Stimulated activated CD4-positive, alpha-beta T cell treated with anti-CD3 and anti-CD28 coated beads, Interleukin-4, amount 100 ng/mL, for 1 hour (primary cell): ENCODE results near the gene PTGDR2.

Experiments used
- DNase-seq: peaks from one replicate; pipeline ENCODE4 v3.0.0-alpha.2; 2020

The PTGDR2 gene

DNA sequence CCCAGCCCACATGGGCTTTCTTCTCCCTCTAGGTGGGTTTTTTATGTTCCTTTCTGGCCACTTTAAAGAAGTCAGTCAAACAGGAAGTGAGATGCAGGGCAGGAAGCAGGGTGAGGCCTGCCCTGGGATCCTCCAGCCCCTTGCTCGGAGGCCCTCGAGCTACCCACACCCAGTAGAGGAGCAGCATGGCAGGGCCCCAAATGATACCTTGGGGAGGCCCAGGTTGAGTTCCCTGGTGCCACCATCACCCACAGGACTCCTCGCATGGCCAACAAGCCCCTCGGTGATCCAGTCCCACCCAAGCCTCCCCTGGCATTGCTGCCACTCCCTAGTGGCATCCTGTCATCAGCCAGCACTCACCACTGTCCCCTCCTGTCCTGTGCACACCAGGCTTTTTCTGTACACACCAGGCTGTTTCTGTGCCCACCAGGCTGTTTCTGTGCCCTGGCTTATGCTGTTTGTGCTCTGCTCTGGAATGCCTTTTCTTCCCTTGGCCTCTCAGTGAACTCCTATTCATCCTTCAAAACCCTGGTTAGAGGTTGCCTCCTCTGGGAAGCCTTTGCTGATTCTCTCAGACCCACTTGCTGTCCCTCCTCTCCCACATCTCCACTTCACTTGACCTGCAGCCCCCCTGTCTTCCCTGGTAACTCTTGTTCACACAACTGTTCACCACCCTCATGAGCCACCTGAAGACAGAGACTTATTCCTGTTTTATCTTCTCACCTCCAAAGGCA is 3.1 kb upstream of the PTGDR2 start:
- no peak for DNase-seq

GRCh38 chr11:60858236-60858635 is 2.5 kb upstream of the PTGDR2 start:
- no peak for DNase-seq

GRCh38 chr11:60857378-60858232 is 1.9 kb upstream of the PTGDR2 start:
- no peak for DNase-seq

DNA sequence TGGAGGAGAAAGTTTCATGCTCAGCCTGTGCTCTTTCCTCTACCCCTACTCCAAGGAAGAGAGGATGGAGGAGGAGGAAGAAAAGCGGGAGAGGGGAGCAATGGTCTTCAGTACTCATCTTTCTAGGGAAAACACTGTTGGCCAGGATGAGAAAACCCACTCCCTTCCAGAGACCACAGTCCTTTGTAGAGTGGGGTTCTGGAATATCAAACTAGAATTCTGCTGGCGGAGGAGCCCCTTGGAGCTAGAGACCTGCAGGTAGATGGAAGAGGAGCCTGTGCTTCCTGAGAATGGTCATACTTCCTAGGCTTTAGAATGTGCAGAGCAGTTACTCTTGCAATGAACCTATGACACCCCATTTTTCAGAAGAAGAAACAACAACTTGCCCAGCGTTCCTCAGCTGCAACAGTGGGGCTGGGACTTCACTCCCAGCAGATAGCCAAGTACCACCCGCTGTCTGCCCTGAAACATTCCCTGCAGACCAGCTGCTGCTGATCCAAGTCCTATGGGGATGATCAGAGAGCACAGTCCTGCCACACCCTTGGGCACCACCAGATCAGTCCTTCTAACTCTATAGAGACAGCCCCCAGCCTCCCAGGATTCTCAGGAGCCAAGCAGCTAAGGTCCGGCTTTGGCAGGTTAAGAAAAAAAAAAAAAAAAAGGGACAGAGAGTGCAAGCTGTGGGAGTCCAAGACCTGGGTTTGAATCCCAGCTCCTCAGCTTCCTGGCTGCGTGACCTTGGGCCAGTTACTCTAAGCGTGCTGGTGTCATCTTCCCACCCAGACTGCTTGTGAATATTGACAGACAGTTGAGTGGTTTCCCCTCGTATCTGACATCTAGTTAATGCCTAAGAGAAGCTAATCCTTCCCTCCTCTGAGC is 664 bp downstream of the PTGDR2 start:
- no peak for DNase-seq

- DNase-seq: no peak
Observed at GRCh38 chr11:60854140-60854846, 1.5 kb downstream of the PTGDR2 start.

GRCh38 chr11:60852982-60853950 is 2.5 kb downstream of the PTGDR2 start:
- no peak for DNase-seq

DNA sequence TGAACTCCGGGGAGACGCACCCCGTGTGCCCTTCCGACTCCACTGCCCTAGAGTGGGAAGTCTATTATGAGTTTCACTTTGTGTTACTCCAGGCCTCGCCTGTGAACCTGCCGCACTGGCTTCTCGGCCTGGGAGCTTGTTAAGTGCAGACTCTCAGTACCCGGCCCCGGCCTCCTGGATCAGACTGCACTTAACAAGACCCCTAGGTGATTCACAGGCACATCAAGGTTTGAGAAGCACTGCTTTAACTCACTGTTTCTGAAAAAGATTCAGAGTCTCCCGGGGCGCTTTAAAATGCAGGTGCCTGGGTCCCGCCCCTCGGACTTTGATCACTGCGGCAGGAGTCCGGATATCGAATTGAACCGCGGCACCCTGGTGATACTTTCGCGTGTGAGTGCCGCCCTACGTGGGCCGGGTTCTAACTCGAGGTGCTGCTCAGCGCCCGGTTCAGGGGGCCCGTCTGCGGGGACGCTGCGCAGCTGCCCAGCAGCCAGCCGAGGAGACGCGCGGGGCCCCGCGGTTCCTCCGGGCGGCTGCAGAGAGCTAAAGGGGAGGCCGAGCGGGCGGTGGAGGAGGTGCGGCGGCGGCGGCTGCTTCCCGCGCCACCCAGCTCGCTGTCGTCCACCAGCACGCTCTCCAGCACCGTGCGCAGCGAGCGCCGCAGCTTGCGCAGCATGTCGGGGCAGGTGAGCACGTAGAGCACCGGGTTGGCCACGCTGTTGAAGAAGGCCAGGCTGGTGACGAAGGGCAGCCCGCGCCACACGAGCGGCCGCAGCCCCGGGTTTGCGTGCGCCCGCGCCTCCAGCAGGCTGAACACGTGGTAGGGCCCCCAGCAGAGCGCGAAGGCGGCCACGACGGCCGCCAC is 3.4 kb downstream of the PTGDR2 start:
- no peak for DNase-seq

DNA sequence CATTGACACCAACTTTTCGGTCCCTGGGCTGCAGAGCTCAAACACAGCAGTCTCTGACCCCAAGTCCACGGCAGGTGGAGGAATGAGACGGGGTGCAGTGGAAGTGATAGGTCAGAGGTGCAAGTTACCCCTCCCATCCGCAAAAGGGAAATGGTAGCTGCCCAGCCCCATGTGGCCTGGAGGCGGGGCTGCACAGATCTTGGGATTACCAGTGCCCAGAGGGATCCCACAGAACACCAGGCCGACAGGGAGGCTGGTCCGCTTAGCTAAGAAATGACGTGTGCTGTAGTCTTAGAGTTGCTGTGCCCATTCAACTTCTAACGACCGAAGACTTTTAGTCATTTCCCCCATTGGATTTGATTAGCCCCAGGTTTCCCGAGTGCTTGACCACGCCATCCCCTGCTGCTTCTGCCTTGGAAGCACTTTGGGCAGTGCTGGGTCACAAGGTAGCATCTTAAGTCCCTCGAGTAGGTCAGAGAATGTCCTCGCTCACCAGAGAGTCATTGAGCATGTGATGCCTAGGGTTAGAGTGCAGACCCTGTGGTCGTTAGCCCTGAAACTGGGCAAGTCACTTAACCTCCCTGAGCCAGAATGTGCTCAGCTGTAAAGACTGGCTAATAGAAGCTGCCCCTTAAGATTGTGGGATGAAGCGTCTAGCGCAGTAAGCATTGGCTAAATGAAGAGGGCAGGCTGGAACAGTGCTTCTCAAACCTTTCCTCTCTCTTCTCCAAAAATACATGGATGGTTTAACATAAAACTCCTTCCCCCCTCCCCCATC is 4.2 kb downstream of the PTGDR2 start:
- DNase-seq: no peak

DNA sequence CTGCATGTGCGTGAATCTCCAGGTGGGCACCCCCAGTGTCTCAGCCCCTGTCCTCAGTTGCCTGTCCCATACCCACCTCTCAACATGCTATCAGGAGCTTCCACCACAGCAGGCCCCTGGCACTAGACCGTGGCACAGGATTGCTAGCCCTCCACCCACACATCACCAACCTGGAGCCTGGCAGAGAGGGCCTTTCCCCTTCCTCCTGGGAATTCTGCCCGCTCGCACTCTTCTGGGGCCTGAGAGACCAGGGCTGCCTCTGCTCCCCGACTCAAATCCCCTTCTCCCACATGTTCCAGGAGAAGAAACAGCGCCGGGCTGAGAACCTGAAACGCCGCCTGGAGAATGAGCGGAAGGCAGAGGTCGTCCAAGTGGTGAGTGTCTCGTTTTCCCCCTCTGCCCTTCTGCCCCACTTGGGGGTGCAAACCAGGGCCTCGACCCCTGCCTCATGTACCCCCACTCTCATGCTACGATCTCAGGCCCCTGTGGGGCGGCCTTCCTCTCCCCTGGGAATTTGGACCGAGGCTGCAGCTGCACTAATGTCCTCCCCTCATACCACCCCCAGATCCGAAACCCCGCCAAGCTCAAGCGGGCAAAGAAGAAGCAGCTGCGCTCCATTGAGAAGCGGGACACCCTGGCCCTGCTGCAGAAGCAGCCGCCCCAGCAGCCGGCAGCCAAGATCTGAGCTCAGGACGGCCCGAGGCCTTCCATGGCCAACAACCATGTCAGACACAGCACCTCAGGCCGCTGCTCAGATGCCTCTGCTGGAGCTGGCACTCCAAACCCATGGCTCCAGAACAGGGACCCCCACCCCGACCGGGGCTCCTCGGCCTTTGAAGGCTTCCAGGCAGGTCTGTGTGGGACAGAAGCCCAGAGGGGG is 5.9 kb downstream of the PTGDR2 start:
- DNase-seq: no peak

DNA sequence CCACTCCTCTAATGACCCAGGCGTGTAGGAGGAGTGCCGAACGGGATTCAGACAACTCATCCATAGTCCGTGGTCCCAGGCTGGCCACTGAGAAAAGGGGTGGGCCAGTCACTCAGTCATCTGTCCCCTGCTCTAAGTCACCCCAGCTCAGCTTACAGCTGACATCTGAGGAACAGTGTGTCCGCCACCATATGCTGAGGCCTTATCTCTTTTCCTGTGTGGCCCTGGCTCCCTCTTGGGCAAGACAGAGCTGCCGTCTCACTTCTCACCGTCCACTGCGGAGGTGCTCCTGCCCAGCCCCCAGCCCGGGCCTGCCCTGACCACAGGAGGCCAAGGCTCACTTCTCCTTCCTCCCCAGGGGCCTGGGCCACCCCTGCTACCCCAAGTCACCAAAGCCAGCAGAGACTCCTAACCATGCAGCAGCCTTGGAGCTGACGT is 7.0 kb downstream of the PTGDR2 start:
- no peak for DNase-seq

DNA sequence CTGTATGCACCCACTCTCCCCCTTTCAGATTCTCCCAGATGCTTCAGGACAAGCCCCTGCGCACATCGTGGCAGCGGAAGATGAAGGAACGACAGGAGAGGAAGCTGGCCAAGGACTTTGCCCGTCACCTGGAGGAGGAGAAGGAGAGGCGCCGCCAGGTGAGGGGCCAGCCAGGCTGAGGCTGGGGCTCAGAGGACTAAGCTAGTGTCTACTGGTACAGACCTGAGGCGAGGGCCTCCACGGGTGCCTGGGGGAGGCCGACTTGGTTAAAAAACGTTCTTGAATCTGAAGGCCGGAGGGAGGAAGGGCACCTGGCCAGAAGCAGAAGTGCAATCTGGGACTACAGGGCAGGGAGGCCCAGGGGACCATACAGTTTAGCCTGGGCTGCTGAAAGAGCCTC is 7.9 kb downstream of the PTGDR2 start:
- no peak for DNase-seq

DNA sequence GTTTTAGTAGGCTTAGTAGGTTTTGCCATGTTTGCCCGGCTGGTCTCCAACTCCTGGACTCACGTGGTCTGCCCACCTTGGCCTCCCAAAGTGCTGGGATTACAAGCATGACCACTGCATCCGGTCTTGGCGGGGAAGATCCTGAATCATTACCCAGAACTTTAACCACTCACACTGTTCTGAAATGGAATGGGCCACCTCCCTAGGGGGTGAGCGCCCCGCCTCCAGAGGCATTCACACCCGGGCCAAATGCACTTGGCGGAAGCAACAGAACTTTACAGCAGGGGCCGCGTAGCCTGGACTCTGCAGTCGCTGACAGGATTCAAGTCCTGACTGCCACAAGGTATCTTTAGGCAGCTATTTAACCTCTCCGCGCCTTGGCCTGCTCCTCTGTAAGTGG is 8.5 kb downstream of the PTGDR2 start:
- DNase-seq: no peak

GRCh38 chr11:60845338-60845737 is 10.4 kb downstream of the PTGDR2 start:
- no peak for DNase-seq

DNA sequence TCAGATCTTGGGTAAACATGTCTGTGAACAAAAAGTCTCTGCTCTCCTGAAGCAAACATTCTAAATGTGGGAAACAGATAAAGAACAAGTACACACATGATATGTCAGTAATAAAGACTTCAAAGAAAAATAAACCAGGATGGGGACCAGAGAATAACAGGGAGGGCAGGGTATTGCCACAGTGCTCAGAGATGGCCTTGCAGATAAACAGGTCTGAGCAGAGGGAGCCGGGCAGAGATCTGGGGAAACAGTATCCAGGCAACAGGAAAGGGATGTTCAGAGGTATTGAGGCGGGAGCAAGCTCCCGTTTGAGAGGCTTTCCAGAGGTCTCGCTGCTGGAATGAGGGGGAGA is 10.9 kb downstream of the PTGDR2 start:
- no peak for DNase-seq

DNA sequence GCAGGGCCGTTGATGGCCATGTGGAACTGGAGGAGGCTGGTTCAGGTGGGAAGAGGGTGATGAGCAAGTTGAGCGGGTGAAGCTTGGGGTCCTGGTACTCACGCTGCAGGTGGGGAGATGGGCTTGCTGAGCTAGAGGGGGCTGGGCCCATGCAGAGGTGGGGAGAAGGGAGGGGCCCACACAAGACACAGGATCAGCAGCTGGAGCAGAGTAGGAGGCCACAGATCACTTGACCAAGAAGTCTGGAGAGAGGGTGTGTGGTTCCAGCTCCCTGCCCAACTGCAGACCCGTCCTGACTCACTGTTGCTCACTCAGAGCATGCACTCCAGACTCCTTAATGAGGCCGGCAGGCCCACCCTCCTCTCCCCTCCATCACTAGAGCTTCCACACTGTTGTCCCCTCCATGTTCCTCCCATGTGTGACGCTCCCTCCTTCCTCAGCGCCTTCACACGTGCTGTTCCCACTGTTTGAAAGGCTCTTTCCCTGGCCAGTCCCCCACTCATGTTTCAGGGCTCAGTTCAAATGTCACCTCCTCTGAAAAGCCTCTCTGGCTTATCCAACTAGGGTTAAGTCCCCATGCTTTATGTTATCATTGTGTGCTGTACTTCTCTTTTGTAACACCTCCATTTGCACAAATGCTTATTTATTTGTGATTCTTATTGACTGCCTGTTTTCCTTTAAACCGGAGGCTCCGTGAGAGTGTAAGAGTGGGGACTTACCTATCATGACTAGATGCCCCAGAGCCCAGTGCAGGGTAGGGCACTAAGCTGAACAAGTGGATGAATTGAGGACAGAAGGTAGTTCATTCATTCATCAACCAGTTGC is 11.5 kb downstream of the PTGDR2 start:
- no peak for DNase-seq

DNA sequence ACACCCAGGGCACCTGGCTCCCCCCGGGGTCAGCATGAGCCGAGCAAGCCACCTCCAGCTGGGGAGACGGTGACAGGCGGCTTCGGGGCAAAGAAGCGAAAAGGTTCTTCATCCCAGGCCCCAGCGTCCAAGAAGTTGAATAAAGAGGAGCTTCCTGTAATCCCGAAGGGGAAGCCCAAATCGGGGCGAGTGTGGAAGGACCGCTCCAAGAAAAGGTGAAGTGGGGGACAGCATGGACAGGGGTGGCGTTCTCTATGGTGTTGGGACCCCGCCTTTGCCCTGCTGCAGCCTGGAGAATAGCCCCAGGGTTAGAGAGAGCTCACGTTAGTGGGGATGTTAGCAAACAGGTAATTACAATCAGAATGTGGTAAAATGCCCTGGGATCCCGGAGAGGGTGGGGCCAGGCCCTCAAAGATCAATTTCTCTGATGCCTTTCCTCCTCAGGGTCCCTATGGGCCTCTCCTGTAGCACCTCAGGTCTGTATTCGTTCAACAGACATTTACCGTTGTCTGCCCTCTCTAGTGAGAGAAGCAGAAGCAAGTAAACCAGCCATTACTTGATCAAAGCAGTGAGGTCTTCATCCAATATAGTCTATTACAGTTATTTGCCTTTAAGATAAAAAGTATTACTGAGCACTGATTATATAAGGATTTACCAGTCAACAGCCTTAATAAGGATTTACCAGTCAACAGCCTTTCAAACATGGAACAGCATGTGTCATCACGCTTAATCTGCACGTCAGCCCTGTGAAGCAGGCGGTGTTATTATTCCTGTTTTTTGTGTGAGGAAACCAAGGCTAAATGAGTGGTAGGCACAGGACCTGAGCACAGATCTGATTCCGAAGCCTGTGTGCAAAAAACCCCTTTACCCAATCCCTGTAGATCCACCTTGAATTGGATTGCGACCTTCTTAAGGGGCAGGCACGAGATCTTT is 12.8 kb downstream of the PTGDR2 start:
- DNase-seq: no peak
